OCI-LY1 (cell line): ENCODE results near the gene NDST4.

Experiments used
- H2AFZ ChIP-seq: fragments of 200-600 bp; sonication (generic), shearing (Covaris generic); 2 replicates; pipeline ENCODE4 v1.6.0; 2014; ENCODE audit warnings: antibody characterized with exemption, mild to moderate bottlenecking, low read length
- H3F3A ChIP-seq: fragments of 200-600 bp; sonication (generic), shearing (Covaris generic); 2 replicates; pipeline ENCODE4 v1.6.0; 2014; ENCODE audit warnings: mild to moderate bottlenecking, antibody characterized with exemption, low read length, moderate library complexity; ENCODE audit not compliant: insufficient read depth
- H3K27ac ChIP-seq: fragments of 200-600 bp; sonication (generic); 2 replicates; pipeline ENCODE4 v1.5.1; 2014; ENCODE audit warnings: low read length, mixed run types, mild to moderate bottlenecking, low read depth; ENCODE audit not compliant: poor library complexity, severe bottlenecking
- H3K27me3 ChIP-seq: fragments of 200-600 bp; sonication (generic); 2 replicates; pipeline ENCODE4 v1.6.0; 2014; ENCODE audit warnings: antibody characterized with exemption, mild to moderate bottlenecking, low read length, moderate library complexity; ENCODE audit not compliant: insufficient read depth
- H3K36me3 ChIP-seq: fragments of 200-600 bp; sonication (generic); 2 replicates; pipeline ENCODE4 v1.6.1; 2014; ENCODE audit warnings: mild to moderate bottlenecking, antibody characterized with exemption, low read length, moderate library complexity, mixed read lengths; ENCODE audit not compliant: insufficient read depth
- H3K4me1 ChIP-seq: fragments of 200-600 bp; sonication (generic); 2 replicates; pipeline ENCODE4 v1.5.1; 2014; ENCODE audit warnings: mild to moderate bottlenecking, low read length, moderate library complexity; ENCODE audit not compliant: insufficient read depth, severe bottlenecking
- H3K4me2 ChIP-seq: fragments of 200-600 bp; sonication (generic), shearing (Covaris generic); 2 replicates; pipeline ENCODE4 v1.6.1; 2014; ENCODE audit warnings: low read length
- H3K4me3 ChIP-seq: fragments of 200-600 bp; sonication (generic); 2 replicates; pipeline ENCODE4 v1.5.1; 2014; ENCODE audit warnings: low read length, low read depth, mild to moderate bottlenecking, mixed read lengths; ENCODE audit not compliant: poor library complexity, severe bottlenecking
- H3K79me2 ChIP-seq: fragments of 200-600 bp; shearing (Covaris generic); 2 replicates; pipeline ENCODE4 v1.6.1; 2016; ENCODE audit warnings: mixed run types, low read length, mixed read lengths; ENCODE audit not compliant: insufficient read depth
- H3K9ac ChIP-seq: fragments of 200-600 bp; sonication (generic), shearing (Covaris generic); 2 replicates; pipeline ENCODE4 v1.6.1; 2014; ENCODE audit warnings: mild to moderate bottlenecking, low read length, mixed read lengths
- H3K9me2 ChIP-seq: fragments of 200-600 bp; sonication (generic), shearing (Covaris generic); 2 replicates; pipeline ENCODE4 v1.6.1; 2014; ENCODE audit warnings: low read depth, mild to moderate bottlenecking, low read length, mixed read lengths
- H3K9me3 ChIP-seq: fragments of 200-600 bp; shearing (Covaris generic); 2 replicates; pipeline ENCODE4 v1.6.1; 2014; ENCODE audit warnings: low read length, mixed read lengths
- H4K20me1 ChIP-seq: fragments of 200-600 bp; sonication (generic), shearing (Covaris generic); 2 replicates; pipeline ENCODE4 v1.6.0; 2016; ENCODE audit warnings: mild to moderate bottlenecking, low read length; ENCODE audit not compliant: insufficient read depth
- EZH2 ChIP-seq: fragments of 200-600 bp; sonication (generic), shearing (Covaris generic); IDR thresholded peaks from 2 replicates; pipeline ENCODE4 v1.8.0; 2017; ENCODE audit warnings: borderline replicate concordance, mixed run types, mild to moderate bottlenecking, antibody characterized with exemption, low read length, moderate library complexity, mixed read lengths
- TF ChIP-seq, protein P1 (sequence below): fragments of 200-600 bp; sonication (generic), shearing (Covaris generic); IDR thresholded peaks from 2 replicates; pipeline ENCODE4 v1.5.1; 2017; ENCODE audit warnings: mild to moderate bottlenecking, antibody characterized with exemption, low read length, moderate library complexity, mixed read lengths

NDST4 gene

DNA sequence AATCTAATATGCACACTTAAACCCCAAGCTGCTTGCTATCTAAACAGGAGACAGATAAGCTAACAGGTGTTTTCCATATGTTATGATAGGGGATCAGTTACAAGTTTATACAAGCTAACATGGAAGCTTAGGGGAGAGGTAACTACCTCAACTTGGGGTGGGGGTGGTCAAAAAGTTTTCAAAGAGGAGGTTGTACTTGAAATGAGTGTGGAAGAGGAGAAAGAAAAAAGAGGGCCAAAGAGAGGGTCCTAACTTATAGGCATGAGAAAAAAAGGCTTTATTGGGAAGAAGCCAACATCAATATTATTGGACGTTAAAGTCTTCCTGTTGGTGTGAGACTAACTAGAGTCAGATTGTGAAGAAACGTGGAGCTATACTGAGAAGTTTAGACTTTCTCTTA is 205.9 kb downstream of the NDST4 start:
- H3K27ac ChIP-seq, result no peak overlapping the region

DNA sequence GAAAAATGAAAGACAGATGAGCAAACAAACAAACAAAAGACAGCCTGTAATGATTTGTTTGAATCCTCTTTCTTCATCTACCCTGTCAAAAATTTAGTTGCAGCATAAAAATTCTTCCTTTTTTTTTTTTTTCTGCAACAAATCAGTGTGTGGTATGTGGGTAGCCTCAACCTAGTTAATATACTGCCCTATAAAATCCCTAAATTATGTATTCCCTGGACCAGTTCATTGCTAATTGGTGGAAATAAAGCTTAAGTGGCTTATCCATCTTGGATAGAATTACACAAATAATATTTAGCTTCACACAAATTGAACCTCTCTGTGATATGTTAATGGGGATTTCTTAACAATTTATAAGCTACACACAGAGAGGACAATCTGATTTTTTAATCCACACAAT is 208.4 kb downstream of the NDST4 start:
- Histone ChIP-seq H3K9ac (no peak overlapping the region), H3K9me2 (no peaks in the 10 kb centered on the region), H3K4me2 (no peak overlapping the region), H3K79me2 (no peaks in the 10 kb centered on the region), H4K20me1 (no peaks in the 10 kb centered on the region), H3F3A (no peaks in the 10 kb centered on the region), H3K27ac (no peak overlapping the region), H3K4me3 (no peak overlapping the region), H3K9me3 (no peaks in the 10 kb centered on the region), H3K36me3 (no peaks in the 10 kb centered on the region), H2AFZ (no peak overlapping the region), H3K27me3 (no peaks in the 10 kb centered on the region), H3K4me1 (no peaks in the 10 kb centered on the region)
- no peak for TF ChIP-seq EZH2
- TF ChIP-seq, protein P1, sequence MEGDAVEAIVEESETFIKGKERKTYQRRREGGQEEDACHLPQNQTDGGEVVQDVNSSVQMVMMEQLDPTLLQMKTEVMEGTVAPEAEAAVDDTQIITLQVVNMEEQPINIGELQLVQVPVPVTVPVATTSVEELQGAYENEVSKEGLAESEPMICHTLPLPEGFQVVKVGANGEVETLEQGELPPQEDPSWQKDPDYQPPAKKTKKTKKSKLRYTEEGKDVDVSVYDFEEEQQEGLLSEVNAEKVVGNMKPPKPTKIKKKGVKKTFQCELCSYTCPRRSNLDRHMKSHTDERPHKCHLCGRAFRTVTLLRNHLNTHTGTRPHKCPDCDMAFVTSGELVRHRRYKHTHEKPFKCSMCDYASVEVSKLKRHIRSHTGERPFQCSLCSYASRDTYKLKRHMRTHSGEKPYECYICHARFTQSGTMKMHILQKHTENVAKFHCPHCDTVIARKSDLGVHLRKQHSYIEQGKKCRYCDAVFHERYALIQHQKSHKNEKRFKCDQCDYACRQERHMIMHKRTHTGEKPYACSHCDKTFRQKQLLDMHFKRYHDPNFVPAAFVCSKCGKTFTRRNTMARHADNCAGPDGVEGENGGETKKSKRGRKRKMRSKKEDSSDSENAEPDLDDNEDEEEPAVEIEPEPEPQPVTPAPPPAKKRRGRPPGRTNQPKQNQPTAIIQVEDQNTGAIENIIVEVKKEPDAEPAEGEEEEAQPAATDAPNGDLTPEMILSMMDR, result no peak

More for the DNA sequence above, 205.9 kb downstream of the NDST4 start:
- H2AFZ ChIP-seq, result no peak overlapping the region
- no peaks in the 10 kb centered on the region for H4K20me1 ChIP-seq
- H3K9ac ChIP-seq, result no peak overlapping the region
- no peaks in the 10 kb centered on the region for H3K9me3 ChIP-seq
- no peak overlapping the region for H3K4me2 ChIP-seq
- no peak overlapping the region for H3K4me3 ChIP-seq
- TF ChIP-seq, protein P1, result no peak
- no peak for TF ChIP-seq EZH2
- H3K27me3 ChIP-seq, result no peaks in the 10 kb centered on the region
- no peaks in the 10 kb centered on the region for H3K79me2 ChIP-seq
- no peaks in the 10 kb centered on the region for H3K9me2 ChIP-seq
- no peaks in the 10 kb centered on the region for H3K4me1 ChIP-seq
- H3F3A ChIP-seq, result no peaks in the 10 kb centered on the region
- H3K36me3 ChIP-seq, result no peaks in the 10 kb centered on the region

GRCh38 chr4:114900934-114901333 is 212.5 kb downstream of the NDST4 start:
- no peaks in the 10 kb centered on the region for H3K79me2 ChIP-seq
- H3K4me1 ChIP-seq, result no peaks in the 10 kb centered on the region
- no peak overlapping the region for H3K4me3 ChIP-seq
- no peak overlapping the region for H3K4me2 ChIP-seq
- no peak overlapping the region for H3K27ac ChIP-seq
- no peaks in the 10 kb centered on the region for H3K36me3 ChIP-seq
- no peak overlapping the region for H3K9ac ChIP-seq
- no peak overlapping the region for H2AFZ ChIP-seq
- H4K20me1 ChIP-seq, result no peaks in the 10 kb centered on the region
- no peaks in the 10 kb centered on the region for H3K9me3 ChIP-seq
- no peaks in the 10 kb centered on the region for H3K9me2 ChIP-seq
- no peaks in the 10 kb centered on the region for H3F3A ChIP-seq
- no peaks in the 10 kb centered on the region for H3K27me3 ChIP-seq
- TF ChIP-seq, protein P1, result no peak
- TF ChIP-seq EZH2, result no peak
